Measurements from ENCODE around the gene CRABP2. TPM values are rescaled to one million over a fixed set of nuclear protein-coding genes. Genes with fewer than 3 reads are reported as not detected.
A peak's percentile ranks its signal among the peaks of the same experiment; 100 is the strongest.

CRABP2 gene
- total and polyA plus RNA-seq, 10 of the 15 experiments (the other 5 are each of a cell fraction or from before 2014, with no cell fraction given), result 0.21 to 1.3 (median 0.41) TPM

DNA sequence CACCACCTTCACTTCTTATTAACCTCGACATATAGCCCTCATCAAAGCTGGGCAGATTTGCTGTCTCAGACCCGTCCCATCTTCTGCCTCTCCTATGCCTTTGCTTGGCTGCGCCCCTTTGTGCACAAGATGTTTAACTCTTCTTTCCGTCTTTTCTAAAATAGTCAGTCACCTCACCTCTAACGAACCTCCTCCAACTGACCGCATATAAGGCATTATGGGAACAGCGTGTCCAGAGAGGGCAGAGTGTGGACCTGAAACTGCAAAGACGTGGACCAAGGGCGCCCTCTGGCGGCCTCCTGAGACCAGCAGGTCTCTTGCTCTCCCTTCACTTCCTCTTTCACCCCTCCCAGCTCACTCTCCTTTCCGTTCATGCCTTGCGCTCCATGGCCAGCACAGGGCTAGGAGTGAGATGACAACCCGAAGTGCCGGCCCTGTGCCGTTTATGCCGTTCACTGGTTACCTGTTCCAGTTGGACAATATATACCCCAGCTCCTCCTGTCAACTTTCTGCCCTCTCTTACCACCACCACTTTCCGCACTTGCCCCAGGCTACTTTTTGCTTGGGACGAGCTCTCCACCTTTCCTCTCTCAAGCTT lies 20.4 kb upstream of the CRABP2 start (continued):
- TF ChIP-seq, protein P1, sequence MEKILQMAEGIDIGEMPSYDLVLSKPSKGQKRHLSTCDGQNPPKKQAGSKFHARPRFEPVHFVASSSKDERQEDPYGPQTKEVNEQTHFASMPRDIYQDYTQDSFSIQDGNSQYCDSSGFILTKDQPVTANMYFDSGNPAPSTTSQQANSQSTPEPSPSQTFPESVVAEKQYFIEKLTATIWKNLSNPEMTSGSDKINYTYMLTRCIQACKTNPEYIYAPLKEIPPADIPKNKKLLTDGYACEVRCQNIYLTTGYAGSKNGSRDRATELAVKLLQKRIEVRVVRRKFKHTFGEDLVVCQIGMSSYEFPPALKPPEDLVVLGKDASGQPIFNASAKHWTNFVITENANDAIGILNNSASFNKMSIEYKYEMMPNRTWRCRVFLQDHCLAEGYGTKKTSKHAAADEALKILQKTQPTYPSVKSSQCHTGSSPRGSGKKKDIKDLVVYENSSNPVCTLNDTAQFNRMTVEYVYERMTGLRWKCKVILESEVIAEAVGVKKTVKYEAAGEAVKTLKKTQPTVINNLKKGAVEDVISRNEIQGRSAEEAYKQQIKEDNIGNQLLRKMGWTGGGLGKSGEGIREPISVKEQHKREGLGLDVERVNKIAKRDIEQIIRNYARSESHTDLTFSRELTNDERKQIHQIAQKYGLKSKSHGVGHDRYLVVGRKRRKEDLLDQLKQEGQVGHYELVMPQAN (conservative IDR thresholded peaks at IDR 0.05), result peak; percentile 51; the same call in 1 of the 2 replicates
- TF ChIP-seq, protein P2, sequence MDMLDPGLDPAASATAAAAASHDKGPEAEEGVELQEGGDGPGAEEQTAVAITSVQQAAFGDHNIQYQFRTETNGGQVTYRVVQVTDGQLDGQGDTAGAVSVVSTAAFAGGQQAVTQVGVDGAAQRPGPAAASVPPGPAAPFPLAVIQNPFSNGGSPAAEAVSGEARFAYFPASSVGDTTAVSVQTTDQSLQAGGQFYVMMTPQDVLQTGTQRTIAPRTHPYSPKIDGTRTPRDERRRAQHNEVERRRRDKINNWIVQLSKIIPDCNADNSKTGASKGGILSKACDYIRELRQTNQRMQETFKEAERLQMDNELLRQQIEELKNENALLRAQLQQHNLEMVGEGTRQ (IDR thresholded peaks at IDR 0.05; ENCODE audit: borderline replicate concordance, low read depth, low read length), result no peak
- TF ChIP-seq JUND (IDR thresholded peaks at IDR 0.05; ENCODE audit: low read depth, low read length) (no peak), ZSCAN29 (IDR thresholded peaks at IDR 0.05) (no peak), RELA (IDR thresholded peaks at IDR 0.05; ENCODE audit: borderline replicate concordance, partially characterized antibody) (no peak), JUNB (IDR thresholded peaks at IDR 0.05) (no peak), MTA2 (IDR thresholded peaks at IDR 0.05; ENCODE audit: low read depth) (no peak), ETV6 (conservative IDR thresholded peaks at IDR 0.05 in 1 of 2, IDR thresholded peaks at IDR 0.05 in 1 of 2; ENCODE audit: borderline replicate concordance in 1 of 2, low read depth in 1 of 2) (no peak), RB1 (IDR thresholded peaks at IDR 0.05; ENCODE audit: borderline replicate concordance) (peak; percentile 71; the same call in 1 of the 2 replicates), ZNF217 (IDR thresholded peaks at IDR 0.05) (no peak), NFIC (IDR thresholded peaks at IDR 0.05; ENCODE audit: low read depth, low read length) (no peak), ZNF384 (IDR thresholded peaks at IDR 0.05; ENCODE audit: borderline replicate concordance, low read depth, low read length) (no peak), FOS (IDR thresholded peaks at IDR 0.05; ENCODE audit: borderline replicate concordance, extremely low read depth, insufficient read length) (no peak), CBX5 (IDR thresholded peaks at IDR 0.05; ENCODE audit: low read depth) (no peak), CEBPB (IDR thresholded peaks at IDR 0.05; ENCODE audit: borderline replicate concordance in 1 of 2, low read depth in 2 of 2, low read length in 2 of 2) (no peak), BCL11A (IDR thresholded peaks at IDR 0.05; ENCODE audit: low read depth, low read length) (no peak), POLR2AphosphoS2 (IDR thresholded peaks at IDR 0.05; ENCODE audit: low read depth, low read length) (no peak), ATF7 (IDR thresholded peaks at IDR 0.05; ENCODE audit: low read depth) (no peak), RCOR1 (conservative IDR thresholded peaks at IDR 0.05; ENCODE audit: low read depth, low read length) (no peak), ZNF207 (IDR thresholded peaks at IDR 0.05; ENCODE audit: borderline replicate concordance) (peak; percentile 27; the same call in 1 of the 2 replicates), CREB1 (IDR thresholded peaks at IDR 0.05; ENCODE audit: low read depth) (0 out of 2 replicates have a peak, but pooled peaks have one; percentile 36)
- TF ChIP-seq, protein P3, sequence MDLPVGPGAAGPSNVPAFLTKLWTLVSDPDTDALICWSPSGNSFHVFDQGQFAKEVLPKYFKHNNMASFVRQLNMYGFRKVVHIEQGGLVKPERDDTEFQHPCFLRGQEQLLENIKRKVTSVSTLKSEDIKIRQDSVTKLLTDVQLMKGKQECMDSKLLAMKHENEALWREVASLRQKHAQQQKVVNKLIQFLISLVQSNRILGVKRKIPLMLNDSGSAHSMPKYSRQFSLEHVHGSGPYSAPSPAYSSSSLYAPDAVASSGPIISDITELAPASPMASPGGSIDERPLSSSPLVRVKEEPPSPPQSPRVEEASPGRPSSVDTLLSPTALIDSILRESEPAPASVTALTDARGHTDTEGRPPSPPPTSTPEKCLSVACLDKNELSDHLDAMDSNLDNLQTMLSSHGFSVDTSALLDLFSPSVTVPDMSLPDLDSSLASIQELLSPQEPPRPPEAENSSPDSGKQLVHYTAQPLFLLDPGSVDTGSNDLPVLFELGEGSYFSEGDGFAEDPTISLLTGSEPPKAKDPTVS (IDR thresholded peaks at IDR 0.05; ENCODE audit: low read depth, low read length), result no peak
- TF ChIP-seq, protein P4, sequence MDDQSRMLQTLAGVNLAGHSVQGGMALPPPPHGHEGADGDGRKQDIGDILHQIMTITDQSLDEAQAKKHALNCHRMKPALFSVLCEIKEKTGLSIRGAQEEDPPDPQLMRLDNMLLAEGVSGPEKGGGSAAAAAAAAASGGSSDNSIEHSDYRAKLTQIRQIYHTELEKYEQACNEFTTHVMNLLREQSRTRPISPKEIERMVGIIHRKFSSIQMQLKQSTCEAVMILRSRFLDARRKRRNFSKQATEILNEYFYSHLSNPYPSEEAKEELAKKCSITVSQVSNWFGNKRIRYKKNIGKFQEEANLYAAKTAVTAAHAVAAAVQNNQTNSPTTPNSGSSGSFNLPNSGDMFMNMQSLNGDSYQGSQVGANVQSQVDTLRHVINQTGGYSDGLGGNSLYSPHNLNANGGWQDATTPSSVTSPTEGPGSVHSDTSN (IDR thresholded peaks at IDR 0.05; ENCODE audit: insufficient replicate concordance, low read depth, low read length), result no peak
- TF ChIP-seq, protein P5, sequence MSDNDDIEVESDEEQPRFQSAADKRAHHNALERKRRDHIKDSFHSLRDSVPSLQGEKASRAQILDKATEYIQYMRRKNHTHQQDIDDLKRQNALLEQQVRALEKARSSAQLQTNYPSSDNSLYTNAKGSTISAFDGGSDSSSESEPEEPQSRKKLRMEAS (IDR thresholded peaks at IDR 0.05; ENCODE audit: low read depth, low read length), result 0 out of 2 replicates have a peak, but pooled peaks have one; percentile 25

All from GM12878 (cell line).